Measurements from ENCODE around the gene KCNJ15. TPM values are rescaled to one million over a fixed set of nuclear protein-coding genes. Genes with fewer than 3 reads are reported as not detected.

Gene KCNJ15
- total and polyA plus RNA-seq, 3 experiments from 2014 or later, result not detected

DNA sequence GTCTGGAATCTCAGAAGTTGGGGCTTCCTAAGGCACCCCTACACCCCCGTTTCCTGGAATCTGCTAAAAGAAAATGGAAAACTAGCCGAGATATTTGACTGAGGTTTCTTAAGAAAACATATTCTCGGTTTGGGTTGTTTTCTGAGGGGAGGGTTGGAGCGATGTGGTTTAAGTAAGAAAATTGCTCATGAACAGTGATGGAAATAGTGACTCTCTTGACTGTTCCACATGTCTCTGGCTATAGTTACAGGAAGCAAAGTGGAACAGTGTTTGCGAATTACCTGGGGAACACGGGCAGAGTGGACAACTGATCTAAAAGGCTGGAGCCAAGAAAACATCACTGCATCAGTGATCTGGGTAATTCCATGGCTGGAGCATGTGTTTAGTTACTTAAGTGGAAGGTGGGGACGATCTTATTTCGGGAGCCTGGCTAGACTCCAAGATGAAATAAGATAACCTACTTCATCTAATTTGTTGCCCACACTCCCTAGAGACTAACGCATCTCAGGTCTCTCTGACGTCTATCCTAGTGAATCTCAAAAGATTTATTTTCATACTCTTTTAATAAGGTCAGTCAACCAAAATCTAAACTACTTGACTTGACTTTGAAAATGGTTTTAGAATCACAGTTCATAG is 92.4 kb downstream of the KCNJ15 start:
- no peaks in the 10 kb centered on the region for H3K4me1 Mint-ChIP-seq

DNA sequence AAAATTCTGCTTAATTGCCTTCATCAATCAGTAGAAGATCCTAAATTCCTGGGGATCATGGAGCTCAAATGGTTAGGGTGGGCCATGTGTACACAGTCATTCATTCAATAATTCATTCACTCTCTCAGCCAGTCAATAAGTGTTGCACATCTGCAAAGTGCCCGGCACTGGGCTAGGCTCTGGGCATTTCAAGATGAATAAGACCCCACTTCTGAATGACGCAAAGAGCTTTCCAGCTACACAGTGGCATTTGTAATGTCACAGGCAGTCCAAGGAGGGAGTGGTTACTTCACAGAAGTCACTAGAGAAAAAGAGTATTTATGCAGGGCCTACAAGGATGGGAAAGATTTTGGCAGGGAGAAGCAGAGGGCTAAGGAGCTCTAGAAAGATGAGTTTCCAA is 93.2 kb downstream of the KCNJ15 start:
- Histone ChIP-seq H3K4me3 (ENCODE audit: low read length) (no peak overlapping the region), H3K27me3 (ENCODE audit: insufficient read depth, low read length, poor library complexity, severe bottlenecking) (no peaks in the 10 kb centered on the region), H3K9me3 (ENCODE audit: low read length) (no peaks in the 10 kb centered on the region), H3K36me3 (ENCODE audit: insufficient read depth, low read length) (no peaks in the 10 kb centered on the region), H3K27ac (ENCODE audit: low read depth, low read length) (no peak overlapping the region), H3K4me1 (ENCODE audit: insufficient read depth, low read length) (no peaks in the 10 kb centered on the region)
- H3K4me3 Mint-ChIP-seq, result no peak overlapping the region
- DNase-seq, result no peak
- ChIA-PET POLR2A (no interaction called here), CTCF (no interaction called here)
- H3K27ac Mint-ChIP-seq, result peak overlapping the region in 1 of 8 donors; percentile 3
- no peaks in the 10 kb centered on the region for H3K9me3 Mint-ChIP-seq
- peaks cover 0 to 7% of the 10 kb centered on the region in 2 donors for H3K27me3 Mint-ChIP-seq
- H3K36me3 Mint-ChIP-seq, result no peaks in the 10 kb centered on the region
- no peaks in the 10 kb centered on the region for H3K4me1 Mint-ChIP-seq

More for the DNA sequence above, 92.4 kb downstream of the KCNJ15 start:
- Mint-ChIP-seq H3K9me3 (no peaks in the 10 kb centered on the region), H3K36me3 (no peaks in the 10 kb centered on the region), H3K27ac (no peak overlapping the region), H3K4me3 (no peak overlapping the region), H3K27me3 (no peaks in the 10 kb centered on the region)
- ChIA-PET CTCF (no interaction called here), POLR2A (no interaction called here)
- no peak overlapping the region for H3K27ac ChIP-seq (ENCODE audit: low read depth, low read length)
- DNase-seq, result no peak
- H3K9me3 ChIP-seq (ENCODE audit: low read length), result no peaks in the 10 kb centered on the region
- no peaks in the 10 kb centered on the region for H3K4me1 ChIP-seq (ENCODE audit: insufficient read depth, low read length)
- no peaks in the 10 kb centered on the region for H3K27me3 ChIP-seq (ENCODE audit: insufficient read depth, low read length, poor library complexity, severe bottlenecking)
- H3K4me3 ChIP-seq (ENCODE audit: low read length), result no peak overlapping the region
- H3K36me3 ChIP-seq (ENCODE audit: insufficient read depth, low read length), result no peaks in the 10 kb centered on the region

DNA sequence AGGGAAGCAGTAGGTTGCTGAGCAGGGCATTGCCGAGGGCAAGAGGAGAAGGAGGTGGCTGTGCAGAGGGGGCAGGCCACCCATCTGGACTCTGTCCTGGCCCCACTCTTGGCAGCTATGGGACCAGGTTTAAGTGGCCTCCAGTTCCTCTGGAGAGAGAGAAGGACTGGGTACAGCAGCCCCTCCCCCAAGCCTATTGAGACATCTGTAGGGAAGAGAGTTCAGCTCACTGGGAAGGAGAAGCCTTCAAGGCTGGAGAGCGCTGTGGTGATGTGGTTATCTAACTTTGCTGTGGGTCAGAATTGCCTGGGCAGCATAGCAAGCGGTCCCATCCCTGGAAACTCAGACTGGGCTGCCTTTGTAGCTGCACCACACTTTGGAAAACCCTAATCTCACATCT is 93.9 kb downstream of the KCNJ15 start:
- no peak overlapping the region for H3K4me3 Mint-ChIP-seq
- Histone ChIP-seq H3K4me3 (ENCODE audit: low read length) (no peak overlapping the region), H3K27me3 (ENCODE audit: insufficient read depth, low read length, poor library complexity, severe bottlenecking) (no peaks in the 10 kb centered on the region), H3K36me3 (ENCODE audit: insufficient read depth, low read length) (no peaks in the 10 kb centered on the region), H3K27ac (ENCODE audit: low read depth, low read length) (no peak overlapping the region), H3K4me1 (ENCODE audit: insufficient read depth, low read length) (no peaks in the 10 kb centered on the region), H3K9me3 (ENCODE audit: low read length) (no peaks in the 10 kb centered on the region)
- peaks cover 0 to 10% of the 10 kb centered on the region in 2 donors for H3K27me3 Mint-ChIP-seq
- H3K4me1 Mint-ChIP-seq, result no peaks in the 10 kb centered on the region
- ChIA-PET POLR2A (no interaction called here), CTCF (no interaction called here)
- no peaks in the 10 kb centered on the region for H3K9me3 Mint-ChIP-seq
- no peak overlapping the region for H3K27ac Mint-ChIP-seq
- no peak for DNase-seq
- no peaks in the 10 kb centered on the region for H3K36me3 Mint-ChIP-seq

DNA sequence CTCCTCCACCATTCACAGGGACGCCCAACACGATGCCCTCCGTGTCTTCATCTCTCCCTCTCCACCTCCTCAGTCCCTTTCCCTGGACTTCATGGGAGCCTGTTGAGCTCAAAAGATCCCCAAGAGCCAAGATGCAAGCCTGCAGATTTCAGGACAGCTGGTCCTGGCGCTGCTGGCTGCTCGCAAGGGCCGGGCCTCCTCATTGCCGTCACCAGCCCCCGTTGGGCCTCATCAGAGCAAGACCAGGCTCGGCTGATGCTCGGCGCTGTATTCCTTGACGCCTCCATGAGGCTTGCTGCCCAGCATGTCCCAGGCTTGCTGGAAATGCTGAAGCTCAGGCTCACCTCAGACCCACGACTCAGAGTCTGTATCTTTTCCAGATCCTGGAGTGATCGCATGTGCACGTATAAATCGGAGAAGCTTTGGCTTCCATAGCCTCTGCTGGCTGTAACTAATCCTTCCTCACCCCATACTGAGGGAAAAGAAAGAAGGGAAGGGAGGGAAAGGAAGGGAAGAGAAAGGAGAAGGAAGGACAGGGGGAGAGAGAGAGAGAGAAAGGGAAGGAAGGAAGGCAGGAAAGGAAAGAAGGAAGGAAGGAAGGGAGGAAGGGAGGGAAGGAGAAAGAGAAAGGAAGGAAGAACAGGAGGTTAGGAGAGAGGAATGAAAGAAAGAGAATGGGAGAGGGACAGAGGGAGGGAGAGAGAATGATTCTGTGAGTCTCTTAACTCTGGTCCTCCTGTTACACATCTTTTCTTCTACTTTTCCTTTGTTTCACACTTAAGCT is 94.6 kb downstream of the KCNJ15 start:
- H3K36me3 ChIP-seq (ENCODE audit: insufficient read depth, low read length), result no peaks in the 10 kb centered on the region
- Mint-ChIP-seq H3K9me3 (peaks cover 0 to under 1% (median 0%) of the 10 kb centered on the region in 5 donors), H3K4me3 (no peak overlapping the region), H3K27me3 (peaks cover 0 to 10% of the 10 kb centered on the region in 2 donors), H3K4me1 (no peaks in the 10 kb centered on the region), H3K36me3 (no peaks in the 10 kb centered on the region), H3K27ac (no peak overlapping the region)
- no peak for DNase-seq
- no peak overlapping the region for H3K4me3 ChIP-seq (ENCODE audit: low read length)
- CTCF ChIA-PET, result no interaction called here
- no peaks in the 10 kb centered on the region for H3K9me3 ChIP-seq (ENCODE audit: low read length)
- H3K27me3 ChIP-seq (ENCODE audit: insufficient read depth, low read length, poor library complexity, severe bottlenecking), result no peaks in the 10 kb centered on the region
- no peaks in the 10 kb centered on the region for H3K4me1 ChIP-seq (ENCODE audit: insufficient read depth, low read length)
- POLR2A ChIA-PET, result no interaction called here
- no peak overlapping the region for H3K27ac ChIP-seq (ENCODE audit: low read depth, low read length)

DNA sequence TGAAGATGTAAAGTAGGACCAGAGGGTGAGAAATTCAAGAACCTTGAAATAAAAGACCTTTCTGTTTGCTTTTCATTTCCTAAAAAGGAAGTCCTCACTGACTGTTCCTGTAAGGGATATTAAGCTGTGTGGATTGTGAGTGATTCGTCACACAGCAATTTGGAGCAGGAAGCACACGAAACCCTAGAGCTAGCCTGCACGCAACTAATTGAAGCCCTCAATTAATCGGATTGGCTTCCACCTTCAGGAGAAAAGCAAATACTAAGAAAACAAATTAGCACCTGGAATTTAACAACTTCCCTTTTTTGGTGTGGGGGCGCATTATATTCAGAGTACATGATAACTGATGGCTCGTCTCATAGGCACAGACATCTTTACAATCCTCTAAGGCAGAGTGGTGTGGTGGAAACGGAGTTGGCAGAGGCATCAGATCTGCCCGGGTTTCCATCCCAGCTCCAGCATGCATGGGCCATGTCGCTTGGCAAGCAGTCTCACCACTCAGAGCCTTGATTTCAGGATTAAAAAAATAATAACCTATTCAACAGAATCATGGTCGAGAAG is 95.2 kb downstream of the KCNJ15 start:
- H3K4me3 Mint-ChIP-seq, result no peak overlapping the region
- CTCF ChIA-PET, result no interaction called here
- Histone ChIP-seq H3K27ac (ENCODE audit: low read depth, low read length) (no peak overlapping the region), H3K4me3 (ENCODE audit: low read length) (no peak overlapping the region), H3K36me3 (ENCODE audit: insufficient read depth, low read length) (no peaks in the 10 kb centered on the region), H3K4me1 (ENCODE audit: insufficient read depth, low read length) (no peaks in the 10 kb centered on the region), H3K27me3 (ENCODE audit: insufficient read depth, low read length, poor library complexity, severe bottlenecking) (no peaks in the 10 kb centered on the region), H3K9me3 (ENCODE audit: low read length) (no peaks in the 10 kb centered on the region)
- H3K9me3 Mint-ChIP-seq, result peaks cover 0 to 3% (median 0%) of the 10 kb centered on the region in 5 donors
- H3K4me1 Mint-ChIP-seq, result no peaks in the 10 kb centered on the region
- POLR2A ChIA-PET, result no interaction called here
- no peak for DNase-seq
- peaks cover 0 to 10% of the 10 kb centered on the region in 2 donors for H3K27me3 Mint-ChIP-seq
- H3K27ac Mint-ChIP-seq, result no peak overlapping the region
- H3K36me3 Mint-ChIP-seq, result no peaks in the 10 kb centered on the region

DNA sequence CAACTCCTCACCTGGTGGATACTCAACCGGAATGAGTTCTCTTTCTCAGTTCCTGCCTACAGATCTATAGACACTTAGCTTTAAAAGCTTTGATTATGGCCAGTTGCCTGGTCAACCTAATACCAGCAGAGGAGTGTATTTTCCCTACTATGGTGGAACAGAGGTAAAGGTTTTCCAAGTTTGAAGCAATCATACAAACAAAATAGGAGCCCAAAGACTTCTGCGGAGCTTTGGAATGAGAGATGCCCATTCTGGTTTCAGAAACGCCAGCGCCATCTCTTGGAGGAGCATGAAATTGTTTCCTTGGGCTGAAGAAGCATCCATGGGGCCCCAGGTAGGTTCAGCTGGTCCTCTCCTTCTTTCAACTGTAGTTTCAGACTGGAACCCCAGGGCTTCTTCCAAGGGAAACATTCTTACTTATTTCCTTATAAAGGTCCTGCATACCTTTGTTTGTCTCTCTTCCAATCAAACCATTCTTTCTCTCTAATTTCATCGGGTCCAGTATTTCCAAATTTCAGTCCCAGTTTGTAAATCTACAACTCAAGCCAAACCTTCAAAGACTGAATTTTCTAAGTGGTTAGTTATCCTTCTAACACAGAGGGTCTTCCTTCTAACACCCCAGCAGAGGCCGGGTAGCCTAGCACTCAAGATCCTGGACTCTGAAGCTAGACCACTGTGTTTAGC is 95.9 kb downstream of the KCNJ15 start:
- DNase-seq, result no peak

DNA sequence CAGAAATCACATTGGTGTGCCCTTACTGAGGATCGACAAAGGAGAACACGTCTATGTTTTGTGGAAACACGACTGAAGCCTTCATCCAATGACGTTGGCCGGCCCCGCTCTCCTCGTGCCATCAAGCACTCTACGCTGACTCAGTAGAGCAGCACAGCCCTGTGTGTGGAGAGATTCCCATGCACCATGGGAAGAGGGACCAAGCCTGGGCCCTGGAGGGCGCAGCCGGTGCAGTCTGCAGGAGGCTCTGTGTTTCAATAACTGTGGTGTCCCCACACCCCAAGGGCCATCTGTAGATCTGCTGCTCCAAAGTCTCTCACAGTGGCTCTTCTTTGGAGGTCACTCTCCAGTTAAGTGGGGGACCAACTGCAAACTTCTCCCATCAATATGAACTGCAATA is 97.4 kb downstream of the KCNJ15 start:
- Histone ChIP-seq H3K36me3 (ENCODE audit: insufficient read depth, low read length) (no peaks in the 10 kb centered on the region), H3K9me3 (ENCODE audit: low read length) (no peaks in the 10 kb centered on the region), H3K27me3 (ENCODE audit: insufficient read depth, low read length, poor library complexity, severe bottlenecking) (no peaks in the 10 kb centered on the region), H3K4me3 (ENCODE audit: low read length) (no peak overlapping the region), H3K4me1 (ENCODE audit: insufficient read depth, low read length) (no peaks in the 10 kb centered on the region), H3K27ac (ENCODE audit: low read depth, low read length) (no peak overlapping the region)
- POLR2A ChIA-PET, result no interaction called here
- CTCF ChIA-PET, result no interaction called here
- Mint-ChIP-seq H3K36me3 (no peaks in the 10 kb centered on the region), H3K27me3 (peaks cover 3 to 10% of the 10 kb centered on the region in 2 donors), H3K4me1 (no peaks in the 10 kb centered on the region), H3K4me3 (no peak overlapping the region), H3K27ac (no peak overlapping the region), H3K9me3 (peaks cover 0 to 3% (median 0%) of the 10 kb centered on the region in 5 donors)
- no peak for DNase-seq

More for the DNA sequence above, 95.9 kb downstream of the KCNJ15 start:
- no peaks in the 10 kb centered on the region for H3K36me3 ChIP-seq (ENCODE audit: insufficient read depth, low read length)
- Mint-ChIP-seq H3K4me1 (no peaks in the 10 kb centered on the region), H3K27ac (no peak overlapping the region), H3K9me3 (peaks cover 0 to 3% (median 0%) of the 10 kb centered on the region in 5 donors), H3K27me3 (peaks cover 2 to 10% of the 10 kb centered on the region in 2 donors), H3K36me3 (no peaks in the 10 kb centered on the region), H3K4me3 (no peak overlapping the region)
- ChIA-PET POLR2A (no interaction called here), CTCF (no interaction called here)
- no peaks in the 10 kb centered on the region for H3K9me3 ChIP-seq (ENCODE audit: low read length)
- no peak overlapping the region for H3K27ac ChIP-seq (ENCODE audit: low read depth, low read length)
- no peaks in the 10 kb centered on the region for H3K4me1 ChIP-seq (ENCODE audit: insufficient read depth, low read length)
- H3K4me3 ChIP-seq (ENCODE audit: low read length), result no peak overlapping the region
- H3K27me3 ChIP-seq (ENCODE audit: insufficient read depth, low read length, poor library complexity, severe bottlenecking), result no peaks in the 10 kb centered on the region

DNA sequence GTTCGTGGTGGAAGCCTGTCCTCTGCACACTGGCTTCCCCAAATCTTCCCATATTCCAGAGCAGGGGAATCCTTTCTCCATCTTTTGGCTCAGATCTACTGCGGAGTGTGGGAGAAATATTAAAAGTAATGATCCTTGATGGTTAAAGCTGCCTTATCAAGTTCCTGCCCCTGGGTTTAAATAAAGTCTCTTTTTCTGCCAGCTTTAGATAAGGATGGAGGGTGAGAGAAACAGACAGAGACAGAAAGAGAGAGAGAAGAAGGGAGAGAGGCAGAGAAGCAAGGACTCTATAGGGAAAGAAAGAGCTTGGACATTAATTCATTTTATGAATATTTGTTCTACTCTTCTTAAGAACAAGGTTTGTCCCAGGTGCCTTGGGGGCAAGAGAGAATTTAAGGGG is 98.0 kb downstream of the KCNJ15 start:
- H3K4me1 ChIP-seq (ENCODE audit: insufficient read depth, low read length), result no peaks in the 10 kb centered on the region
- Mint-ChIP-seq H3K27me3 (peaks cover 3 to 10% of the 10 kb centered on the region in 2 donors), H3K4me3 (no peak overlapping the region), H3K9me3 (peaks cover 0 to 3% (median 0%) of the 10 kb centered on the region in 5 donors), H3K27ac (no peak overlapping the region), H3K4me1 (no peaks in the 10 kb centered on the region), H3K36me3 (no peaks in the 10 kb centered on the region)
- H3K27me3 ChIP-seq (ENCODE audit: insufficient read depth, low read length, poor library complexity, severe bottlenecking), result no peaks in the 10 kb centered on the region
- CTCF ChIA-PET, result no interaction called here
- no peaks in the 10 kb centered on the region for H3K36me3 ChIP-seq (ENCODE audit: insufficient read depth, low read length)
- H3K27ac ChIP-seq (ENCODE audit: low read depth, low read length), result no peak overlapping the region
- POLR2A ChIA-PET, result no interaction called here
- no peaks in the 10 kb centered on the region for H3K9me3 ChIP-seq (ENCODE audit: low read length)
- no peak for DNase-seq
- no peak overlapping the region for H3K4me3 ChIP-seq (ENCODE audit: low read length)

Data from CD8-positive, alpha-beta memory T cell (primary cell).